ENCODE measurements around the gene ADK. TPM values are rescaled to one million over a fixed set of nuclear protein-coding genes. Genes with fewer than 3 reads are reported as not detected.

ADK gene
- total RNA-seq, 4 donors from 2014 or later, result 15.3 to 23.3 (median 20.8) TPM

DNA sequence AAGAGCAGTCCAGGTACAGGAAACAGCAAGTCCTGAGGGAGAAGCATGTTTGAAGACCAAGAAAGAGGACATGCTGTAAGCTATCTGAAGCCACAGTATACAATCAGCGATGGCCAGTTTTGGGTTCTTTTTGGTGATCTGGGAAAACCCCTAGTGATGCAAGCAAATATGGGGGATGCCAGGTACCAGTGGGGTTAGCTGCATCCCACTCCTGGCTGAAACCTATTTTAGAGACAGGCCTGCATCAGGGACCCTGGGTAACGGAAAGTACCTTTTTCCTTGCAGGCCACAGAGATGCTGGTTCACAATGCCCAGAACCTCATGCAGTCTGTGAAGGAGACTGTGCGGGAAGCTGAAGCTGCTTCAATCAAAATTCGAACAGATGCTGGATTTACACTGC, 33.3 kb upstream of the ADK start:
- H3K27ac ChIP-seq, result peak overlapping the region in 3 of 4 donors; percentile 21 to 56 (median 41)
- H3K9me3 ChIP-seq, result no peaks in the 10 kb centered on the region
- ATAC-seq, result no peak
- WGBS, 2 donors (ENCODE audit: low coverage in 1 of 2), result 69% methylated on average over 2 to 4 of the region's 4 CpGs
- no peaks in the 10 kb centered on the region for H3K27me3 ChIP-seq
- TF ChIP-seq POLR2AphosphoS5 (IDR thresholded peaks at IDR 0.05) (no peak), EP300 (IDR thresholded peaks at IDR 0.05) (no peak)
- H3K4me3 ChIP-seq, result no peak overlapping the region
- peaks cover 0 to 67% (median 0%) of the 10 kb centered on the region in 3 donors for H3K4me1 ChIP-seq
- H3K36me3 ChIP-seq, result peaks cover 0 to 96% of the 10 kb centered on the region in 2 donors

DNA sequence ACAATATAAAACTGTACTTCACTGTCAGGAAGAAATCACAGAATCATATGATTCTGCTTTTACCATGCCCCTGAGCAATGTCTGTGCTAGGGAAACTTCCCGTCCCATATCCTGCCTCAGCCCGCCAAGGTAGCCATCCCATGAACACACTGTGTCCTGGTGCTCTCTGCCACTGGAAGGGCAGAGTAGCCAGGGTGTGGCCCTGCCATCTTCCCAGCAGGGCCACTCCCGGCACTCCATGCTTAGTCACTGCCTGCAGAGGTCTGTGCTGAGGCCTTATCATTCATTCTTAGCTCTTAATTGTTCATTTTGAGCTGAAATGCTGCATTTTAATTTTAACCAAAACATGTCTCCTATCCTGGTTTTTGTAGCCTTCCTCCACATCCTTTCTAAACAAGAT, 32.2 kb upstream of the ADK start:
- WGBS, 2 donors (ENCODE audit: low coverage in 1 of 2), result 56 to 83% methylated on average over 1 to 3 of the region's 3 CpGs
- Histone ChIP-seq H3K27ac (peak overlapping the region in 3 of 4 donors; percentile 5 to 56 (median 41)), H3K4me1 (peaks cover 0 to 65% (median 0%) of the 10 kb centered on the region in 3 donors), H3K4me3 (no peak overlapping the region), H3K27me3 (no peaks in the 10 kb centered on the region), H3K9me3 (no peaks in the 10 kb centered on the region), H3K36me3 (peaks cover 0 to 96% of the 10 kb centered on the region in 2 donors)
- no peak for ATAC-seq
- TF ChIP-seq POLR2AphosphoS5 (IDR thresholded peaks at IDR 0.05) (no peak), POLR2A (IDR thresholded peaks at IDR 0.05) (no peak), EP300 (IDR thresholded peaks at IDR 0.05) (no peak)
- TF ChIP-seq, protein P1, sequence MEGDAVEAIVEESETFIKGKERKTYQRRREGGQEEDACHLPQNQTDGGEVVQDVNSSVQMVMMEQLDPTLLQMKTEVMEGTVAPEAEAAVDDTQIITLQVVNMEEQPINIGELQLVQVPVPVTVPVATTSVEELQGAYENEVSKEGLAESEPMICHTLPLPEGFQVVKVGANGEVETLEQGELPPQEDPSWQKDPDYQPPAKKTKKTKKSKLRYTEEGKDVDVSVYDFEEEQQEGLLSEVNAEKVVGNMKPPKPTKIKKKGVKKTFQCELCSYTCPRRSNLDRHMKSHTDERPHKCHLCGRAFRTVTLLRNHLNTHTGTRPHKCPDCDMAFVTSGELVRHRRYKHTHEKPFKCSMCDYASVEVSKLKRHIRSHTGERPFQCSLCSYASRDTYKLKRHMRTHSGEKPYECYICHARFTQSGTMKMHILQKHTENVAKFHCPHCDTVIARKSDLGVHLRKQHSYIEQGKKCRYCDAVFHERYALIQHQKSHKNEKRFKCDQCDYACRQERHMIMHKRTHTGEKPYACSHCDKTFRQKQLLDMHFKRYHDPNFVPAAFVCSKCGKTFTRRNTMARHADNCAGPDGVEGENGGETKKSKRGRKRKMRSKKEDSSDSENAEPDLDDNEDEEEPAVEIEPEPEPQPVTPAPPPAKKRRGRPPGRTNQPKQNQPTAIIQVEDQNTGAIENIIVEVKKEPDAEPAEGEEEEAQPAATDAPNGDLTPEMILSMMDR (IDR thresholded peaks at IDR 0.05), result no peak

DNA sequence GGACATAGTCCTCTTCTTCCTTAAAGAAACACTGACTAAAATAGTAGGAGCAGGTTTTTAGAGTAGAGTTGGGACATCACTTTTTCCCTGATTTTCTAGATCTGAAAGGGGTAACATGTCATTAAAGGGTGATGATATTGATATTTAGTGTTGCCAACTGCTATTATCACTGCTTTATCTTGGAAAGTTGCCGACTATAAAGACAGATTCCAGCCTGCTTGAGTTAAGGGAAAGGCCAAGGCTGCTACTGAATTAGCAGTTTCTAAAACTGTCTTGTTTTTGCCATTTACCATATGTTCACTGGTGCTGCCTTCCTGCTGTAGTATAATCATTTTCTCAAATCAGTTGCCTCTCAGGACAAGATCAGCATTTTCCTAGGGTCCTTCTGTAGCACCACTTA, 30.1 kb upstream of the ADK start:
- no peaks in the 10 kb centered on the region for H3K9me3 ChIP-seq
- peaks cover 0 to 50% (median 0%) of the 10 kb centered on the region in 3 donors for H3K4me1 ChIP-seq
- 9 to 40% methylated on average over 1 of the region's 1 CpG for WGBS, 2 donors (ENCODE audit: low coverage in 1 of 2)
- no peaks in the 10 kb centered on the region for H3K27me3 ChIP-seq
- H3K36me3 ChIP-seq, result peaks cover 0 to 95% of the 10 kb centered on the region in 2 donors
- no peak overlapping the region for H3K4me3 ChIP-seq
- no peak for ATAC-seq
- TF ChIP-seq, protein P1 (IDR thresholded peaks at IDR 0.05), result no peak
- no peak for TF ChIP-seq POLR2AphosphoS5 (IDR thresholded peaks at IDR 0.05)
- TF ChIP-seq EP300 (IDR thresholded peaks at IDR 0.05), result no peak
- no peak for TF ChIP-seq POLR2A (IDR thresholded peaks at IDR 0.05)
- peak overlapping the region in 1 of 4 donors; percentile 49 for H3K27ac ChIP-seq

DNA sequence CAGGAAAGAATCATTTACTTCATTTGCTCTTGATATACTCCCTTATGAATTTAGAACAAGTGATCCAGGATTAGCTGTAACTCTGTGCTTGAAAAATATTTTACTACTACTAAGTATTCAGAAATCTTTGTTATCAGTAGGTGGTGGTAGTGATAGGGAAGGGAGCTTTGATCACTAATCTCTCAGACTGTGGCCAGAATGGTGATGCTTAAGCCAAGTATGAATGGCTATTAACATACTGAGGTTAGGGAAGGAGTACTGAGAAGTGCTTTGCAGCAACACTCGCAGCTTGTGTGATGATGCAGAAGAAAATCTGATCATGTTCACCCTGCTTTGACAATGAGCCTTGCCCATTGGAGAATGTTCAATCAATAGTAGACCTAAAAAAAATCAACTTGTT, 29.7 kb upstream of the ADK start:
- H3K4me1 ChIP-seq, result peaks cover 0 to 50% (median 0%) of the 10 kb centered on the region in 3 donors
- no peaks in the 10 kb centered on the region for H3K27me3 ChIP-seq
- H3K4me3 ChIP-seq, result no peak overlapping the region
- H3K9me3 ChIP-seq, result no peaks in the 10 kb centered on the region
- H3K27ac ChIP-seq, result peak overlapping the region in 1 of 4 donors; percentile 49
- ATAC-seq, result no peak
- TF ChIP-seq POLR2AphosphoS5 (IDR thresholded peaks at IDR 0.05), result no peak
- H3K36me3 ChIP-seq, result peaks cover 0 to 95% of the 10 kb centered on the region in 2 donors
- 60 to 73% methylated on average over 1 of the region's 1 CpG for WGBS, 2 donors (ENCODE audit: low coverage in 1 of 2)

DNA sequence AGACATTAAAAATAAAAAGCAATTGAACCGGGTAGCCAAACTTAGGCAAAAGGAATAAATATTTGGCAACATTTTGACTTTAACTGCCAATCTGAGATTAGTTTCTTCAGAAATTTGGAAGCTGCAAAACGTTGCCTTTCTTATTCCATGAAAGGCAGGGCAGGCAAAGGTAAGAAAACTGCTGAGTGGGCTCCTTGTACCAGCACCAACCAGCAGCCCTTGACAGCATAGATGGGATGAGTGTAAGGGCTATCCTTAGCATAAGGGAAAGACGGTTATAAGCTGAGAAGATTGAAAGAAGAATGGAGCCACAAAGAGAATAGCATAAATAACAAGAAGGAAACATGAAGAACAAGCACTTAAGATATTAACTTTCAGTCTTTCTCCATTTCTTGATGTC, 29.0 kb upstream of the ADK start:
- H3K9me3 ChIP-seq, result no peaks in the 10 kb centered on the region
- TF ChIP-seq POLR2A (IDR thresholded peaks at IDR 0.05) (no peak), EP300 (IDR thresholded peaks at IDR 0.05) (no peak), POLR2AphosphoS5 (IDR thresholded peaks at IDR 0.05) (no peak)
- TF ChIP-seq, protein P1 (IDR thresholded peaks at IDR 0.05), result no peak
- no peak for ATAC-seq
- H3K27ac ChIP-seq, result peak overlapping the region in 2 of 4 donors; percentile 29 to 57
- 39 to 41% methylated on average over 2 to 3 of the region's 3 CpGs for WGBS, 2 donors (ENCODE audit: low coverage in 1 of 2)
- no peak overlapping the region for H3K4me3 ChIP-seq
- peaks cover 0 to 94% of the 10 kb centered on the region in 2 donors for H3K36me3 ChIP-seq
- H3K4me1 ChIP-seq, result peaks cover 0 to 50% (median 0%) of the 10 kb centered on the region in 3 donors
- no peaks in the 10 kb centered on the region for H3K27me3 ChIP-seq

DNA sequence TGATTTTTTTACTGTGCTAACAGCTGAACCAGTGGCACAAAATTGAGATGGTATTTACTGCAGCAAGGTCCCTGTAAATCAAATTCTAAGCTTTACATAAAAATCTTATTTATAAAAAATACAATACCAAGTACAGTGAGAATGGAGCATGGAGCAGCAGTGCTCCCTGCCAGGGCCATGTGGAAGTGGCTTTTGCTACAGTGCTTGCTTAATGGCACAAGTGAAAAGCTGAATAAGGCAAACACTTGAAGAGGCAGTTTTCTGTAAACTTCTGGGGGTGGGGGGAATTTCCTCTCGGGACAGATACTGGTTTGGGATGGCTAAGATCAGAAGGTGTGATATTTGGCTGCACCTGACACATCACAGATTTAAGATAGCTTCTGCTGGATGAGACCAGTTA, 27.9 kb upstream of the ADK start:
- ATAC-seq, result no peak
- peak overlapping the region in 3 of 4 donors; percentile 39 to 62 (median 57) for H3K27ac ChIP-seq

More for the DNA sequence above, 27.9 kb upstream of the ADK start:
- TF ChIP-seq POLR2AphosphoS5 (IDR thresholded peaks at IDR 0.05) (no peak), EP300 (IDR thresholded peaks at IDR 0.05) (no peak), POLR2A (IDR thresholded peaks at IDR 0.05) (no peak)
- TF ChIP-seq, protein P1 (IDR thresholded peaks at IDR 0.05), result no peak
- peaks cover 0 to 50% (median 0%) of the 10 kb centered on the region in 3 donors for H3K4me1 ChIP-seq
- 0% methylated on average over 1 of the region's 1 CpG for WGBS, 2 donors (ENCODE audit: low coverage in 1 of 2)
- no peaks in the 10 kb centered on the region for H3K27me3 ChIP-seq
- no peak overlapping the region for H3K4me3 ChIP-seq
- H3K9me3 ChIP-seq, result no peaks in the 10 kb centered on the region
- peaks cover 0 to 94% of the 10 kb centered on the region in 2 donors for H3K36me3 ChIP-seq

Data from gastroesophageal sphincter (tissue), 4 donors.